HG03025 (cell line): ENCODE data around the gene MAB21L2.

Experiments
- ATAC-seq: cut with Tn5 transposase; IDR thresholded peaks from one replicate; pipeline ENCODE4 v1.9.1; 2021; ENCODE audit warnings: mild to moderate bottlenecking, moderate library complexity; ENCODE audit not compliant: unreplicated experiment, low FRiP score

MAB21L2 gene

DNA sequence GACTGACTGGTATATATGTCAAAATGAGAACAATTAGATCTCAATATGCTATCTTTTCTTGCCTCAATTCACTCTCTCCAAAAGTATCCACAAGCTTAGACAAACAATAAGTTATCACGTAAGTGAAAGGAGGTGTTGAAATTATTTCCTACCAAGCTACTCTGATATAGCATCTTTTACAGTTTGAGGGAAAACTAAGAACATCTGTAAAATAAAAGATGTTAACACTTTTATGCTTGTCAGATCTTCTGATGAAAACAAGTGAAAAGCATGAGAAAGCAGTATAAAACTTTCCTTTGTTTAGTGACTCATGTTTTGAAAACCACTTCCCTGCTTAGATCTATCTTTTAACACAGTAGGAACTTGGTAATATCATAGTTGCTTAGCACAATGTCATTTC, 8.4 kb upstream of the MAB21L2 start:
- no peak for ATAC-seq

- no peak for ATAC-seq
Measured at GRCh38 chr4:150574678-150575077, 7.3 kb upstream of the MAB21L2 start.

DNA sequence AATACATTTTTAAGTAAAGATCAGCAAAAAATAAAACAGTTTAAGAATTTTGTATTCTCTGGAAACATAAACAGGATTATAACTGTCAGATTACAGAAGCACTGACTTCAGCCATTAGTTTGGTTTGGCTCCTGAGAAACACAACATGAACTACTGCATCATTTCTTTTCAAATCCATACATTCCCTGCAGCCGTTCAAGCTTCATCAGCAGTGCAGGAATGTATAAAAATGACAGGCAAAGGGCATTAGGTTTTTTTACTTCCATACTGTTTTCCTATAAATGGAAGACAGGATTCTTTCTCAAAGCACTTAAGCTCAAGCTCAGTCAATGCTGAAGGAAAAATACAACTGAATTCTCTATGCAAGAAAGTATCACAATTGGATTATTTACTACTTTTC, 4.2 kb upstream of the MAB21L2 start:
- ATAC-seq = no peak

GRCh38 chr4:150578745-150579501, 3.0 kb upstream of the MAB21L2 start:
- no peak for ATAC-seq

DNA sequence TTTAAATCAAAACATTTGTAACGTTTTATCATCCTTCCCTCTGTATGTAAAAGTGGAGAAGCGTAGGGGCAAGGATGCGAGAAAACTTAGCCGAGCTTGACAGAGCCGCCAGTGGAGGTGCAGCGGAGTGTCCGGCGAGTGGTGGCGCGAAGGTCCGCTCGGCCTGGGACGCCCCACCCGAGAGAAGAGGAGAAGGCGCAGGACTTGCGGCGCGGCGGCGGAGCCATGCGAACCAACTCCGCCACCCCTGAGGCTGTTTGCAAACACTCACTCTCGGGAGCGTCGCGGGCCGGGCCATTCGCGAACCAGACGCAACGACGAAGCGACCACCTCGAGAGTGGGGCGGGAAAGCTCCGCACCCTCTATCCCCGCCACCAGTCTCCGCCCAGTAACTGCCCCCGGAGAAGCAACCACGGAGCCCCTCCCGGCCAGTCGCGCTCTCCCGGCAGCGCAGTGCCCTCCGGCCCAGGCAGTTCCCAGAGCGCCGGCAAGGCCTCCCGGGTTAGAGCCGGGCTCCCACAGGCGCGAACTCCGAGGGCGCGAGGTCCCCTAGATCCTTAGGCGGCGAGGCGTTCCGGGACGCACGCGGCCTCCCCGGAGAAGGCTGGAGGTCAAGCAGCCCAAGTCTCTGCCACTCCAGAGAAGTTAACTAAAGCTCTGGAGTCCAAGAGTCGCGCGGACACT, 2.3 kb upstream of the MAB21L2 start:
- no peak for ATAC-seq

- no peak for ATAC-seq
Measured at GRCh38 chr4:150580306-150580705, 1.6 kb upstream of the MAB21L2 start.

- no peak for ATAC-seq
Measured at GRCh38 chr4:150581056-150581605, 820 bp upstream of the MAB21L2 start.

DNA sequence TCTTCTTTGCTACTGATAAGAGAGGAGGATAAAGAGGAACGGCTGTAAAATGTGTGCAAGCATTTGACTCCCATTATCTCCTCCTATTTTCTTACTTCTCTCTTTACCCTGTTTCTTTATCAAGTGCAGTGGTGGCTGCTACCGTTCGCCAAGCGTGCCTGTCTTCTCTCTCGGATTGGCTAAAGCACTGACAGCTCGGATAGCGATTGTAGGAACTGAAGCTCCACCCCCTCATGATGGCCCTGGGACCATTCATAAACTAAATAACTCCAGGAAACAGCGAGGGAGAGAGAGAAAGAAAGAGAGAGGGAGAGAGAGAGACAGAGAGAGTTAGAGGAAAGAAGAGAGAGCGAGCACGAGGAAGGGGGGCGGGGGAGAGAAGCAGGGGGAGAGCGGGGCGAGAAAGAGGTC, 305 bp upstream of the MAB21L2 start:
- ATAC-seq = no peak

DNA sequence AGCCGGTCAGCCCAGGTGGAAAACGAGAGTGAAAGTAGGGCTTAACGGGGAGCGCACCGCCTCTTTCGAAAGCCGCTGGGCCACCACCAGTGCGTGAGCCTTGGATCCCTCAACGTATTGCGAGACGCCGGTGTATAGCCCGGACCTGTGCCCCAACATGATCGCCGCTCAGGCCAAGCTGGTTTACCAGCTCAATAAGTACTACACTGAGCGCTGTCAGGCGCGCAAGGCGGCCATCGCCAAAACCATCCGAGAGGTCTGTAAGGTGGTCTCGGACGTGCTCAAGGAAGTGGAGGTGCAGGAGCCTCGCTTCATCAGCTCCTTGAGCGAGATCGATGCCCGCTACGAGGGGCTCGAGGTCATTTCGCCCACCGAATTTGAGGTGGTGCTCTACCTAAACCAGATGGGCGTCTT, 929 bp downstream of the MAB21L2 start:
- no peak for ATAC-seq

DNA sequence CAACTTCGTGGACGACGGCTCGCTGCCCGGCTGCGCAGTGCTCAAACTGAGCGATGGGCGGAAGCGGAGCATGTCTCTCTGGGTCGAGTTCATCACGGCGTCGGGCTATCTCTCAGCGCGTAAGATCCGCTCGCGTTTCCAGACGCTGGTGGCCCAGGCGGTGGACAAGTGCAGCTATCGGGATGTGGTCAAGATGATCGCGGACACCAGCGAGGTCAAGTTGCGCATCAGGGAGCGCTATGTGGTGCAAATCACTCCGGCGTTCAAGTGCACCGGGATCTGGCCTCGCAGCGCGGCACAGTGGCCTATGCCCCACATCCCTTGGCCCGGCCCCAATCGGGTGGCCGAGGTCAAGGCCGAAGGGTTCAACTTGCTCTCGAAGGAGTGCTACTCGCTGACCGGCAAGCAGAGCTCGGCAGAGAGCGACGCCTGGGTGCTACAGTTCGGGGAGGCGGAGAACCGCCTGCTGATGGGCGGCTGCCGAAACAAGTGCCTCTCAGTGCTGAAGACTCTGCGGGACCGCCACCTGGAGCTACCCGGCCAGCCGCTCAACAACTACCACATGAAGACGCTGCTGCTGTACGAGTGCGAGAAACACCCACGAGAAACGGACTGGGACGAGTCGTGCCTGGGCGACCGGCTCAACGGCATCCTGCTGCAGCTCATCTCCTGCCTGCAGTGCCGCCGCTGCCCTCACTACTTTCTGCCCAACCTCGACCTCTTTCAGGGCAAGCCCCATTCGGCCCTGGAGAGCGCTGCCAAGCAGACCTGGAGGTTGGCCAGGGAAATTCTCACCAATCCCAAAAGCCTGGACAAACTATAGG, 1.5 kb downstream of the MAB21L2 start:
- no peak for ATAC-seq

GRCh38 chr4:150584111-150584915, 2.4 kb downstream of the MAB21L2 start:
- no peak for ATAC-seq

- no peak for ATAC-seq
Measured at GRCh38 chr4:150585611-150586010, 3.7 kb downstream of the MAB21L2 start.

- no peak for ATAC-seq
Measured at GRCh38 chr4:150586162-150586810, 4.3 kb downstream of the MAB21L2 start.

GRCh38 chr4:150588316-150588715, 6.4 kb downstream of the MAB21L2 start:
- no peak for ATAC-seq

DNA sequence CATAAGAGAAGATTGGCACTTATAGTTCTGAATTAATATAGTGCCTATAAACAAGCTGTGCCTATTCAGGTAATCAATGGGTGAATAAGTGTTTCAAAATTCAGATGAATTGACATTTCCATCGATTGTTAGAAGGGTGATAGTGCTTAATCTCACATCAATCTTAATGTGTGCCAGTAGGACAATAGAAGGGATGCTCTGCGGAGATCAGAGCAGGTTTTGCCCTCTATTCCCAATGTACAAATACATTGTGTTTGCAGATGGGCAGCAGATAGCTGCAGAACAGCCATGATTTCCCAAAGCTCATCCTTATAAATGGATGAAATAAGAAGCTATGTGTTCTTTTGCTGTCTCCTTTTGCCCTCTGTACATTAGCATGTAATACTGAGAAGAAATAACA, 7.2 kb downstream of the MAB21L2 start:
- no peak for ATAC-seq

DNA sequence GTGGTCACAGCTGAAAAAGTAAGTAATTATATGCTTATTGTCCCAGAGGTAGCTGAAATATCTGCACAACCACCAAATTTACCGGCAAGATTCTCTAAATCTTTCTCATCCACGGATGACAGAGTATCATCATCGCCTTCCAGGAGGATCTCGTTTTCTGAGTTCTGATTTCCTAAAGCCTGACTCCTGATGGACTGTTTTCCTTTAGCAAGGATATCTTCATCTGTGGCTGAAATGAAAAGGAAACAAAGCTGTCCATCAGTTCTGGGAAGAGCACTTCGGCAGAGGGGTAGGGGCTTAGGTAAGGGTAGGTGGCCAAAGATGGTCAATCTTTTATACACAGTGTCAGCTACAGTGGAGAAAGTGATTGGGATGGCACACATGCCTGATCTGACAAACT, 8.7 kb downstream of the MAB21L2 start:
- ATAC-seq = no peak

DNA sequence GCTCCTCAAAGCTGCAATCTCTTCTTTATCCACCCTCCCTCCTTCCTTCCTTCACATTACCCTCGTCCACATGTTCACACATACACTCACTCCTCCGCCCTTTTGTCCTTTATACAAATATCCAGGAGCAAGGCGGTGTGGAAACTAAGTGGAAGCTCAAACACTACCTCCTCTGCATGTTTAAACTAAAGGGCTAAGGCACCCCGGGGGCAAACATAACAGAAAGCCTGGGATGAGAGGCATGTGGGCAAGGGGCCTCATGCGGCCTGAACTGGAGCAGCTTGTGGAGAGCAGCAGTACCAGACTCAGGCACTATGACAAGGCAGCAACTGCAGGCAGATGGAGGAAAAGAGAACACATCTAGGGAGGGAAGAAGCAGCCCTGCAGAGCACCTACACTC, 9.5 kb downstream of the MAB21L2 start:
- ATAC-seq = no peak

GRCh38 chr4:150591904-150592303, 10.0 kb downstream of the MAB21L2 start:
- no peak for ATAC-seq

DNA sequence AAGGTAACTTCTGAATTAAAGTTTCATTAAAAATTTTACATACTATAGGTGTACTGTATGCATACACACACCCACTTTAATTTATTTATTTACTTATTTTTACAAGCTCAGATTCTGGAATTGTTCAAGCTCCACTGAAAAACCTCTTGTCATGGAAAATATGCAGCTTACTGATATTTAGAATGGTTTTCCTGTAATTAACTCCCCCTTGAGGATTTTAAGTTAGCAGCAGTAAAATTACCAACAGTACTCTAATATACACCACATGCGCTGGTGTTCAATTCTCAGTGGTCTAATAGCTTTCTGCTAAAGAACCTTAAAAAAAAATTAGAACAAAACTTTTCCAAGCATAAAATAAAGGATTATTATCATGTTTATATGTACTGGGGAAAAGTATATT, 12.0 kb downstream of the MAB21L2 start:
- no peak for ATAC-seq

DNA sequence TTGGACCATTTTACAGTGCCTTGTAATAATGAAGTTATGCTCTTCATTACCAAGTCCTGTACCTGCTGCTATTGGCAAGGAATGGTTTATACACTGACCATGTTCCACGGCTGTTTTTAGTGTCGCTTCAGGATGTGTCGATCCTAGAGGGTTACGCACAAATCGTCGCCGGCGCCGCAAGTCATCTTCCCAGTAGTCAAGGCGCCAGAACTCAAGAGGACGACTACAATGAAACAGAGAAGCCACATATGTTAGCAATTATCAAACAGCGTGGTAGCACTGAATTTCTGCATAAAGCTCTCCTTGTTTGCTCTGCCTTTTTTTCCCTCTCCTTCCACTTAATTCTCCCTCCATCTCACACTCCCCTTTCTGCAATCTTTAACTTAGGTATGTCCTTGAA, 17.0 kb downstream of the MAB21L2 start:
- ATAC-seq = no peak
